HepG2 (cell line): ENCODE data around the gene ZNF764. TPM values are rescaled to one million over a fixed set of nuclear protein-coding genes. Genes with fewer than 3 reads are reported as not detected.
A peak's percentile ranks its signal among the peaks of the same experiment; 100 is the strongest.

ENCODE experiments used
- DPF2 ChIP-seq: sonication (generic); formaldehyde crosslinking; IDR thresholded peaks from 2 replicates; pipeline ENCODE4 v1.4.0; 2020; ENCODE audit warnings: mild to moderate bottlenecking, low read depth, missing genetic modification reagents, borderline replicate concordance
- HNRNPL ChIP-seq: fragments of 200-400 bp; formaldehyde crosslinking; IDR thresholded peaks from 2 replicates; pipeline ENCODE4 v1.6.1; 2017; ENCODE audit warnings: mild to moderate bottlenecking, low read depth, low read length
- ONECUT2 ChIP-seq: sonication (generic); formaldehyde crosslinking; IDR thresholded peaks from 2 replicates; pipeline ENCODE4 v1.4.0; 2020; ENCODE audit warnings: missing genetic modification reagents
- SNAPC2 ChIP-seq: sonication (generic); formaldehyde crosslinking; IDR thresholded peaks from 2 replicates; pipeline ENCODE4 v1.8.1; 2022; ENCODE audit warnings: mild to moderate bottlenecking, missing genetic modification reagents
- SOX6 ChIP-seq, 2 experiments: fragments of 450-650 bp in 1 of 2; sonication (generic) in 1 of 2; formaldehyde crosslinking in 1 of 2; IDR thresholded peaks; 2 replicates each; pipeline versions ENCODE4 v1.4.0 to v1.6.1; 2017 to 2020; ENCODE audit warnings: antibody characterized with exemption in 1 of 2, mild to moderate bottlenecking in 1 of 2, missing genetic modification reagents in 1 of 2
- ZKSCAN5 ChIP-seq: sonication (generic); formaldehyde crosslinking; IDR thresholded peaks from 2 replicates; pipeline ENCODE4 v1.5.1; 2020; ENCODE audit warnings: mild to moderate bottlenecking, missing genetic modification reagents
- ZNF205 ChIP-seq: IDR thresholded peaks from 2 replicates; pipeline ENCODE4 v1.6.1; 2018; ENCODE audit warnings: missing biosample characterization, missing genetic modification reagents
- ZNF343 ChIP-seq: sonication (generic); formaldehyde crosslinking; IDR thresholded peaks from 2 replicates; pipeline ENCODE4 v1.4.0; 2020; ENCODE audit warnings: mild to moderate bottlenecking, missing genetic modification reagents
- polyA plus RNA-seq, 8 experiments: library from polyadenylated mRNA; depleted of rRNA in 3 of 8; stranded (reverse) in 7 of 8; unstranded in 1 of 8; fragments of >200 nt; fragmentation: Illumina TruSeq in 4 of 8; extraction: Trizol in 4 of 8; gene quantifications; 2 replicates each; pipeline versions ENCODE4 v1.2.1 to v1.2.3, GENCODE V29; 2011 to 2016; ENCODE audit warnings: low read depth in 4 of 8, missing spikeins in 1 of 8, mixed read lengths in 1 of 8; ENCODE audit not compliant: insufficient read depth in 1 of 8
- total RNA-seq, 5 experiments: library from RNA; depleted of rRNA; stranded (reverse); fragments of >200 nt; fragmentation: Illumina TruSeq; extraction: Trizol; gene quantifications; 2 replicates each; pipeline ENCODE4 v1.2.3, GENCODE V29; 2016; ENCODE audit warnings: low read depth in 1 of 5
- TF ChIP-seq, protein P1 (sequence below): sonication (generic); formaldehyde crosslinking; IDR thresholded peaks from 2 replicates; pipeline ENCODE4 v1.5.0; 2020; ENCODE audit warnings: mild to moderate bottlenecking, missing genetic modification reagents
- TF ChIP-seq, protein P2 (sequence below): sonication (generic); formaldehyde crosslinking; IDR thresholded peaks from 2 replicates; pipeline ENCODE4 v1.4.0; 2020; ENCODE audit warnings: missing genetic modification reagents, mild to moderate bottlenecking, borderline replicate concordance
- TF ChIP-seq, protein P3 (sequence below): sonication (generic); formaldehyde crosslinking; IDR thresholded peaks from 2 replicates; pipeline ENCODE4 v1.9.0; 2022; ENCODE audit warnings: missing genetic modification reagents, mild to moderate bottlenecking, borderline replicate concordance
- TF ChIP-seq, protein P4 (sequence below): sonication (generic); formaldehyde crosslinking; IDR thresholded peaks from 2 replicates; pipeline ENCODE4 v1.4.0; 2020; ENCODE audit warnings: mild to moderate bottlenecking, low read depth, missing genetic modification reagents
- TF ChIP-seq, protein P5 (sequence below): sonication (generic); formaldehyde crosslinking; IDR thresholded peaks from 2 replicates; pipeline ENCODE4 v1.8.1; 2023; ENCODE audit warnings: missing genetic modification reagents, mild to moderate bottlenecking, borderline replicate concordance
- TF ChIP-seq, protein P6 (sequence below): IDR thresholded peaks from 2 replicates; pipeline ENCODE4 v1.4.0; 2020; ENCODE audit warnings: mild to moderate bottlenecking, missing genetic modification reagents
- TF ChIP-seq, protein P7 (sequence below): sonication (generic); formaldehyde crosslinking; IDR thresholded peaks from 2 replicates; pipeline ENCODE4 v1.8.0; 2022; ENCODE audit warnings: mild to moderate bottlenecking, missing genetic modification reagents, borderline replicate concordance

Gene ZNF764
- total and polyA plus RNA-seq, 2 of the 13 experiments (the other 11 are each of a cell fraction or from before 2014, with no cell fraction given): 4.1 to 9.1 TPM

DNA sequence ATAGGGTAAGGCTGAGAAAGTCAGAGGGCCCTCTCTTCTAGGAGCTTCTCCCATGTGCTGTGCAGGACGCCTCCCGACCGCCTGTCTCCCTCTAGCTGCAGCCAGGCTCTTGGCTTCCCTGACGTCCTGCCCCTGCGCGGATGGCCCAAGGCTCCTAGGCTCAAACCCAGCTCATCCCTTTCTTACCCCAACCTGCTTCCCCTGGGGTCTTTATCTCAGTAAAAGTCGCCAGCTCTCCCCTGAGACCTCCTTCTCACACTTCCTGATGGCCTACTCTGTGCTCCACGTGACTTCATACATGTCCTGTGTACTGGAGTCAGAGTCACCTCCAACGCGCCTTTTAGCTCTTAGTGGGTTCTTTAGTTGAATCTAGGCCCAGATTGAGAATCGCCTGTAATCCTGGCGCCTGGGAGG lies 22.4 kb downstream of the ZNF764 start (continued):
- TF ChIP-seq, protein P1, sequence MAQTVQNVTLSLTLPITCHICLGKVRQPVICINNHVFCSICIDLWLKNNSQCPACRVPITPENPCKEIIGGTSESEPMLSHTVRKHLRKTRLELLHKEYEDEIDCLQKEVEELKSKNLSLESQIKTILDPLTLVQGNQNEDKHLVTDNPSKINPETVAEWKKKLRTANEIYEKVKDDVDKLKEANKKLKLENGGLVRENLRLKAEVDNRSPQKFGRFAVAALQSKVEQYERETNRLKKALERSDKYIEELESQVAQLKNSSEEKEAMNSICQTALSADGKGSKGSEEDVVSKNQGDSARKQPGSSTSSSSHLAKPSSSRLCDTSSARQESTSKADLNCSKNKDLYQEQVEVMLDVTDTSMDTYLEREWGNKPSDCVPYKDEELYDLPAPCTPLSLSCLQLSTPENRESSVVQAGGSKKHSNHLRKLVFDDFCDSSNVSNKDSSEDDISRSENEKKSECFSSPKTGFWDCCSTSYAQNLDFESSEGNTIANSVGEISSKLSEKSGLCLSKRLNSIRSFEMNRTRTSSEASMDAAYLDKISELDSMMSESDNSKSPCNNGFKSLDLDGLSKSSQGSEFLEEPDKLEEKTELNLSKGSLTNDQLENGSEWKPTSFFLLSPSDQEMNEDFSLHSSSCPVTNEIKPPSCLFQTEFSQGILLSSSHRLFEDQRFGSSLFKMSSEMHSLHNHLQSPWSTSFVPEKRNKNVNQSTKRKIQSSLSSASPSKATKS (CRISPR knock-in tag): no peak
- TF ChIP-seq DPF2 (CRISPR knock-in tag) (no peak), HNRNPL (no peak), ZNF343 (CRISPR knock-in tag) (0 out of 2 replicates have a peak, but pooled peaks have one; percentile 27), SNAPC2 (CRISPR knock-in tag) (no peak), ONECUT2 (peak; percentile 4; the same call in 1 of the 2 replicates), ZNF205 (CRISPR knock-in tag) (no peak), SOX6 (IDR thresholded peaks at IDR 0.05) (no peak), SOX6 (CRISPR knock-in tag; IDR thresholded peaks at IDR 0.05) (no peak), ZKSCAN5 (peak; percentile 73; the same call in 1 of the 2 replicates)
- TF ChIP-seq, protein P2, sequence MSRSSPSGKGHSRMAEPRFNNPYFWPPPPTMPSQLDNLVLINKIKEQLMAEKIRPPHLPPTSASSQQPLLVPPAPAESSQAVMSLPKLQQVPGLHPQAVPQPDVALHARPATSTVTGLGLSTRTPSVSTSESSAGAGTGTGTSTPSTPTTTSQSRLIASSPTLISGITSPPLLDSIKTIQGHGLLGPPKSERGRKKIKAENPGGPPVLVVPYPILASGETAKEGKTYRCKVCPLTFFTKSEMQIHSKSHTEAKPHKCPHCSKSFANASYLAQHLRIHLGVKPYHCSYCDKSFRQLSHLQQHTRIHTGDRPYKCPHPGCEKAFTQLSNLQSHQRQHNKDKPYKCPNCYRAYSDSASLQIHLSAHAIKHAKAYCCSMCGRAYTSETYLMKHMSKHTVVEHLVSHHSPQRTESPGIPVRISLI: peak; percentile 32; the same call in 1 of the 2 replicates
- TF ChIP-seq, protein P3, sequence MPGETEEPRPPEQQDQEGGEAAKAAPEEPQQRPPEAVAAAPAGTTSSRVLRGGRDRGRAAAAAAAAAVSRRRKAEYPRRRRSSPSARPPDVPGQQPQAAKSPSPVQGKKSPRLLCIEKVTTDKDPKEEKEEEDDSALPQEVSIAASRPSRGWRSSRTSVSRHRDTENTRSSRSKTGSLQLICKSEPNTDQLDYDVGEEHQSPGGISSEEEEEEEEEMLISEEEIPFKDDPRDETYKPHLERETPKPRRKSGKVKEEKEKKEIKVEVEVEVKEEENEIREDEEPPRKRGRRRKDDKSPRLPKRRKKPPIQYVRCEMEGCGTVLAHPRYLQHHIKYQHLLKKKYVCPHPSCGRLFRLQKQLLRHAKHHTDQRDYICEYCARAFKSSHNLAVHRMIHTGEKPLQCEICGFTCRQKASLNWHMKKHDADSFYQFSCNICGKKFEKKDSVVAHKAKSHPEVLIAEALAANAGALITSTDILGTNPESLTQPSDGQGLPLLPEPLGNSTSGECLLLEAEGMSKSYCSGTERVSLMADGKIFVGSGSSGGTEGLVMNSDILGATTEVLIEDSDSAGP (CRISPR knock-in tag): no peak; the same call in 1 of the 2 replicates
- TF ChIP-seq, protein P4, sequence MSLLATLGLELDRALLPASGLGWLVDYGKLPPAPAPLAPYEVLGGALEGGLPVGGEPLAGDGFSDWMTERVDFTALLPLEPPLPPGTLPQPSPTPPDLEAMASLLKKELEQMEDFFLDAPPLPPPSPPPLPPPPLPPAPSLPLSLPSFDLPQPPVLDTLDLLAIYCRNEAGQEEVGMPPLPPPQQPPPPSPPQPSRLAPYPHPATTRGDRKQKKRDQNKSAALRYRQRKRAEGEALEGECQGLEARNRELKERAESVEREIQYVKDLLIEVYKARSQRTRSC (CRISPR knock-in tag): peak; percentile 96; the same call in 1 of the 2 replicates
- TF ChIP-seq, protein P5, sequence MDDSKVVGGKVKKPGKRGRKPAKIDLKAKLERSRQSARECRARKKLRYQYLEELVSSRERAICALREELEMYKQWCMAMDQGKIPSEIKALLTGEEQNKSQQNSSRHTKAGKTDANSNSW (CRISPR knock-in tag): no peak
- TF ChIP-seq, protein P6, sequence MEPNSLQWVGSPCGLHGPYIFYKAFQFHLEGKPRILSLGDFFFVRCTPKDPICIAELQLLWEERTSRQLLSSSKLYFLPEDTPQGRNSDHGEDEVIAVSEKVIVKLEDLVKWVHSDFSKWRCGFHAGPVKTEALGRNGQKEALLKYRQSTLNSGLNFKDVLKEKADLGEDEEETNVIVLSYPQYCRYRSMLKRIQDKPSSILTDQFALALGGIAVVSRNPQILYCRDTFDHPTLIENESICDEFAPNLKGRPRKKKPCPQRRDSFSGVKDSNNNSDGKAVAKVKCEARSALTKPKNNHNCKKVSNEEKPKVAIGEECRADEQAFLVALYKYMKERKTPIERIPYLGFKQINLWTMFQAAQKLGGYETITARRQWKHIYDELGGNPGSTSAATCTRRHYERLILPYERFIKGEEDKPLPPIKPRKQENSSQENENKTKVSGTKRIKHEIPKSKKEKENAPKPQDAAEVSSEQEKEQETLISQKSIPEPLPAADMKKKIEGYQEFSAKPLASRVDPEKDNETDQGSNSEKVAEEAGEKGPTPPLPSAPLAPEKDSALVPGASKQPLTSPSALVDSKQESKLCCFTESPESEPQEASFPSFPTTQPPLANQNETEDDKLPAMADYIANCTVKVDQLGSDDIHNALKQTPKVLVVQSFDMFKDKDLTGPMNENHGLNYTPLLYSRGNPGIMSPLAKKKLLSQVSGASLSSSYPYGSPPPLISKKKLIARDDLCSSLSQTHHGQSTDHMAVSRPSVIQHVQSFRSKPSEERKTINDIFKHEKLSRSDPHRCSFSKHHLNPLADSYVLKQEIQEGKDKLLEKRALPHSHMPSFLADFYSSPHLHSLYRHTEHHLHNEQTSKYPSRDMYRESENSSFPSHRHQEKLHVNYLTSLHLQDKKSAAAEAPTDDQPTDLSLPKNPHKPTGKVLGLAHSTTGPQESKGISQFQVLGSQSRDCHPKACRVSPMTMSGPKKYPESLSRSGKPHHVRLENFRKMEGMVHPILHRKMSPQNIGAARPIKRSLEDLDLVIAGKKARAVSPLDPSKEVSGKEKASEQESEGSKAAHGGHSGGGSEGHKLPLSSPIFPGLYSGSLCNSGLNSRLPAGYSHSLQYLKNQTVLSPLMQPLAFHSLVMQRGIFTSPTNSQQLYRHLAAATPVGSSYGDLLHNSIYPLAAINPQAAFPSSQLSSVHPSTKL (CRISPR knock-in tag): no peak
- TF ChIP-seq, protein P7, sequence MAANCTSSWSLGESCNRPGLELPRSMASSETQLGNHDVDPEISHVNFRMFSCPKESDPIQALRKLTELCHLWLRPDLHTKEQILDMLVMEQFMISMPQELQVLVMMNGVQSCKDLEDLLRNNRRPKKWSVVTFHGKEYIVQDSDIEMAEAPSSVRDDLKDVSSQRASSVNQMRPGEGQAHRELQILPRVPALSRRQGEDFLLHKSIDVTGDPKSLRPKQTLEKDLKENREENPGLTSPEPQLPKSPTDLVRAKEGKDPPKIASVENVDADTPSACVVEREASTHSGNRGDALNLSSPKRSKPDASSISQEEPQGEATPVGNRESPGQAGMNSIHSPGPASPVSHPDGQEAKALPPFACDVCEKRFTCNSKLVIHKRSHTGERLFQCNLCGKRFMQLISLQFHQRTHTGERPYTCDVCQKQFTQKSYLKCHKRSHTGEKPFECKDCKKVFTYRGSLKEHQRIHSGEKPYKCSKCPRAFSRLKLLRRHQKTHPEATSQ (CRISPR knock-in tag): no peak
